Measurements from ENCODE around the gene PM20D1. TPM values are rescaled to one million over a fixed set of nuclear protein-coding genes. Genes with fewer than 3 reads are reported as not detected.

The PM20D1 gene
- total RNA-seq, 2 donors from 2014 or later = 0.17 TPM; not detected in 1

DNA sequence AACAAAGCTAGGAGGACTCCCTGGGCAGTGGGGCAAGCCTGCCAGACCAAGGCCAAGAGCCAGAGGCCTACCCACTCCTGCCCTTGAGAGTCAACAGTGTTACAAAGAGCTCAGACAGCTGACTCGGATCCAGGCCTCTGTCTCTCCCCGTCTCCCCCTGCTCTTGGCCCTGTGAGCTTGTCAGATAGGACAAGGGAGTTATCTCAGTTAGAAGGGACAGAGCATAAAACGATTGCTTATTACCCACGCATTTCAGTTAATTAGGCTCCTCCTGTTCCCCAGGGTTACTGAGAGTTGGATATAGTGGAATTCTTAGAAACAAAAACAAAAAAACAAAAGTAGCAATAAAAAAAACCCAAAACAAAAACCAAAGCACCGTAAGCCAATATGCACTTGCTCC, 38.3 kb downstream of the PM20D1 start:
- intact Hi-C loops (cut with DNase I, micrococcal nuclease) = no loop called here
- no peak for ATAC-seq
- DNase-seq = no peak

DNA sequence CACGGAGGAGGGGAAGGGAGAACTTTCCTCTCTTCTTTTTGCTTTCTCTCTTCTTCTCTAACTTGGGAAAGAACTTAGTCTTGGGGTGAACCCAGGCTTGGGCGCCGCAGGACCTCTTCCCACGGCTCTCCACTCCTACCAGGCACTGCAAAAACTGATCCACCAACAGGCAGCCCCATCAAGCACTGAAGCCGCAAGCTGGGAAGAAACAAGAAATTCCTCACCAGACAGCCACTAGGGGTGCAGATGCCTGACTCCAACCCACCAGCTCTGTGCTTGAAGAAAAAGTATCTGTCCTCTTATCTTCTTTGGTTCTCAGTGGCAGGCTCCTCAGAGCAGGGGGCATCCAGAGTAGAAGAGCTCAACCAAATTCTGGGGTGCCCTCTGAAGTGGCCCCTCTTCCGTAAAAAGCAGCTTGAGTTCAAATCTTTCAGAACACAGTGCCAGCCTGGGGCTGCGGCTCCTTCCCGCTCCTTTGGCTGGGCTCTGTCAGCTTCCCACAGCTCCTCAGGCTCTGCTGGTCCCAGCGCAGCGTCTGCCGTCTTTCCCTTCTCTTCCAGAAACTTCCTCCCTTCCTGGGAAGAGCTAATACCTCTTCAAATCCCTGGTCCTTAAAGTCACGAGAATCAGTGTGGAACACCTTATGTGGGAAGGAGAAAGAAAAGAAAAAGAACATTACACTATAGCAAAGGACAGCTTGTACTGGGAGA, 39.3 kb downstream of the PM20D1 start:
- intact Hi-C loops (cut with DNase I, micrococcal nuclease) = no loop called here
- ATAC-seq (no peak), DNase-seq (no peak)

DNA sequence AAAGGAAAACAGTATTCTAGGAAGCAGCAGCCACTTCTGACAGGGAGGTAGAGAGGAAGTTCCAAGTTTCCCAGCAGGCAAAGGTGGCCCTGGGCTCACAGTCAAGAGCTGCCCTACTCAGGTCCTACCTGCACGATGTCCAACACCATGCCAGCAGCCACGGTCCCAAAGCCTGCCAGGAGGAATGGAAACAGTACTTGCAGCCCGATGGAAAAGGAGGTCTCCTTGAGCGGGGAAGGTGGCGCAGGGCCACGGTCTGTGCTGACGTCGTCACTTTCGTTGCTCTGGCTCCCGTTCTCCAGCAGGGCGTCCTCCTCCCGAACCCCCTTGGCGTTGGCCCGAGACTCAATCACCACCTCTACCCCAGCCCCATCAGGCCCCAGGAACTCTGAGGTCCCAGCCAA, 40.0 kb downstream of the PM20D1 start:
- DNase-seq (no peak), ATAC-seq (no peak)
- intact Hi-C loops (cut with DNase I, micrococcal nuclease) = no loop called here

DNA sequence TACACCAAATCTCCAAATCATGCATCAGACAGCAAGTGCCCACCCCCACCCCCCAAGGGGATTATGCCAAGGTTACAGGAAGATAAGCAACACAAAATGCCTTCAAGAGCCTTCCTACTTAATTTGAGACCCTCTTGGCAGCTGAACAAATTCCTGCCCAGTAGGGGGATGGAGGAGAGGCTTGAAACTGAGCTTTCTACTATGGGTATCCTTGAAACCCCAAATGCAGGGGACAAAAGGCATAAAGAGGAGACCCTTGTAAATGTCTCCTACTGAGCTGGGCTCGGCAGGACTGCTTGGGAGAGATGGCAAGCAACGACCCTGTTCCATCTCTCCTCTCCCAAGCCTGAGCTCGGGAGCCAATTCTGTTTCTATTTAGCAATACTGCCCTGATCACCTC, 40.5 kb downstream of the PM20D1 start:
- no peak for DNase-seq
- ATAC-seq = no peak
- intact Hi-C loops (cut with DNase I, micrococcal nuclease) = no loop called here

DNA sequence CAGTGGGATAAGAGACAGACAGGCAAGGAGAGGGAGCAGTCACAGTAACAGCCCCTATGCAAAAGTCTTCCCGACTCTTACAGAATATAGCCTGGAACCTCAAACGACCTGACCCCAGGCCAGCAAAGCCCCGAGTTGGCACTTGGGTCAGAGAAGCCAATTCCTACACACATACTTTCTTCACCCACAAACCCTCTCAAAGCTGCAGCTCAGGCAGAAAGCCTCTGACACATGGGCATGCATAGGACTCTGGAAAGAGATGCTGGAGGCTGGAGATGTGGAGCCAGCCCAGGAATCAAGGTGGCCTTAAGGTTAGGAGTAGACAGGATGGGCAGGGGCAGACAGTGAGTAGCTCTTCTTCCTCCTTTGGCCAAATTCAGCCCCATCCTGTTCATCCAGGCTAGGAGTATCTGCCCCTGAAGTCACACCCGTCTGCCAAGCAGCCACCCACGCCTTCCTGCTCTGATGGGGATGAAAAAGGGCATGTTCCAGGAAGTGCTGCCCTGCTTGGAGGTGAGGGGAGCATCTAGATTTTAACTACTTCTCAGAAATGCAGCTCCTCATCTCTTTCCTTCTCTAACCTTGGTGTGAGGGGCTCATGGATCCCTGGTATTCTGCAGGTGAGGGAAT, 44.7 kb downstream of the PM20D1 start:
- ATAC-seq = no peak
- intact Hi-C loops (cut with DNase I, micrococcal nuclease) = no loop called here

DNA sequence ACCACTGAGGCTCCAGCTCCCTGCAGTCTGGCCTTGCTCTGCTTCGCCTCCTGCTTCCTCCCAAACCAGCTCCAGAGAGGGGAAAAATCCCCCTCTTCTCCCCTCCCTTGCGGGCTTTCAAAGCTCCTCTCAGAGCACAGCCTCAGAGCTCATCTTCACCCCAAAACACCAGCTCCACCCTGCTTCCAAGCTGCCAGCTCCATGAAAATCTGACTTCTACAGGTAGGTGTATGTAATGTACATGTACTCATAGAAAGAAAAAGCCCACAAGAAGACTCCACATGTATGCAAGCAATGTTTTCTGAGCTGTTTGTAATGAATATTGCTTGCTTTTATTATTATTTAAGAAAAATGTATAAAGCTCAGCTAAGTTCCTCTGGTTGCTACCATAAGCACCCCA, 45.3 kb downstream of the PM20D1 start:
- DNase-seq = no peak
- no peak for ATAC-seq
- intact Hi-C loops (cut with DNase I, micrococcal nuclease) = no loop called here

More for the DNA sequence above, 44.7 kb downstream of the PM20D1 start:
- DNase-seq = no peak

DNA sequence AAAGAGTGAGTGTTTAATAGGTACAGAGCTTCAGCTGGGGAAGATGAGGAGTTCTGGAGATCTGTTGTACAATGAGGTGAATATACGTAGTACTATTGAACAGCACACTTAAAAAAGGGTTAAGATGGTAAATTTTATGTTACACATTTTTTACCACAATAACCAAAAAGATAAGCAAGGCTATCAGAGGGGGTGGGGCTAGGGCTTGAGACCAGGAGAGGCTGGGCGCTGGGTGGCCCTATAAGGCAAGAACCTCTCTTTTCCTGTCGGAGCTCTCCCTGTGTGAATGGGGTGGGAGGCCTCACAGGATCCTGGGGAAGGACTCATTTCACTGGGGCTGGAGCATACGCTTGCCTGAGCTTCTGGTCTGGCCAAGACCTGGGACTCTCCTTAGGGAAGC, 45.9 kb downstream of the PM20D1 start:
- DNase-seq = no peak
- intact Hi-C loops (cut with DNase I, micrococcal nuclease) = no loop called here
- ATAC-seq = no peak

DNA sequence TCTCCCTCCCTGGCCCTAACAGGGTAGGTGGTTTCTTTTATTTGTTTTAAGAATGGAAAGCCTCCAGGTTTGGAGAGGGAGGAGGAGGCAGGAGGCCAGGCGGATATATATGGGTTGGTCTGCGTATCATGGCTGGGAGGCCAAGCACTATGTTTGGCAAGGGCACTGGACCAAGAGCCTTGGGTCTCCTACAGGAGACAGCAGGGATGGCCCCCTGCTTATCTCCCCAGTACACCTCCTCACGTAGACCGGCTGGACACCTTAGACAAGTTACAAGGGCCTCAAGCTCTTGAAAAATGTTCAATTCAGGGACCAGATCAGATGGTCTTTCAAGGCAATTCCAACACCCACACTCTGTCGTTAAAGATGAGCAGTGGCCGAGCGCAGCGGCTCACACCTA, 47.9 kb downstream of the PM20D1 start:
- intact Hi-C loops (cut with DNase I, micrococcal nuclease) = no loop called here
- no peak for DNase-seq
- ATAC-seq = no peak

DNA sequence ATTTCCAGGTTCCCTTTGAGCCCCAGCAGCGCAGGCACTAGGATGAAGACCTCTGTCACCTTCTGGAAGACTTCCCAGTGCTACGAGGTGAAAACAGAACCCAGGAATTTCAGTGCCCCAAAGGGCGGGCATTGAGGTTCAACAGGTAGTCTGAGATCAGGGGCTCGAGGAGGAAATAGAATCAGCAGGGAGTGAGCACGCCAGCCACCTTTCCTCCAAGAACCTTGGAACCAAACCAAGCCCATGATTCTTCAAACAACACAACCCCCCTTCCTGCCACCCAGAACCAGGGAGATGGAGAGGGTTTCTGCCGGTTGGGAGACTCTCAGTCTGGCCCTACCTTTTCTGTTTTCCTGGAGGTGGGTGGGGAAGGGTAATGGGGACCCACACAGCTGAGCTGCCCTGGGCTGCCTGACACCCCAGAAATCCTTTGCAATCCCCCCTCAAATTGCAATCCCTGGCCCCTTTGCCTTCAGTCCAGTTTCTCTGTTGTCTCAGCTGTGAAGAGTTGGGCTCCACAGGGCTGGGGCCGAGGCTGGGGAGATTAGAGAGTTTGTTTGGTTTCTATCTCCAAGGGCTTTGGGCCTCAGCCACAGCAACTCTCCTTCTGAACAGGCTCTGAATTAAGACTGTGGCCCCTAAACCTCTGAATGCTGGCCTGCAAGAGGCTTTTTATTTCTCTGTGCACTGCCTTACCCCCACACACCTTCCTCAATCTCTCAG, 48.8 kb downstream of the PM20D1 start:
- no peak for ATAC-seq
- no peak for DNase-seq
- intact Hi-C loops (cut with DNase I, micrococcal nuclease) = no loop called here

DNA sequence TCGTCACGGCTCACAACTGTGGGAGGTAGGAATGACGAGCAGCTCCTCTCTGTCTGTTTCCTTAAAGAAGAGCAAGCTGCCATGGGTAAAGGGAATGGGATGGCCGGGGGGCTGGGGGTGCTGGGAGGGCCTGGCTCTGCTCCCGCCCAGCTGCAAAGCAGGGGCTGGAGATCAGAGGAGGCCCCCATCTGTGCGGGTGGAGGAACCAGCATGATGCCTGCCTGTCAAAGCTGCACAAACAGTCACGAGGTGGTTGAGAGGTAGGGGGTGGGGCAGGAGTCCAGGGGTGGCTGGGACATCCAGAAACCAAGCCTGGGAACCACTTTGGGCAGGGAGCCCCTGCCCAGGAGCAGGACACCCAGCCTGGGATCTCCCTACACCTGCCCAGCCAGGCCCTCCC, 49.5 kb downstream of the PM20D1 start:
- DNase-seq (no peak), ATAC-seq (no peak)
- intact Hi-C loops (cut with DNase I, micrococcal nuclease) = no loop called here

DNA sequence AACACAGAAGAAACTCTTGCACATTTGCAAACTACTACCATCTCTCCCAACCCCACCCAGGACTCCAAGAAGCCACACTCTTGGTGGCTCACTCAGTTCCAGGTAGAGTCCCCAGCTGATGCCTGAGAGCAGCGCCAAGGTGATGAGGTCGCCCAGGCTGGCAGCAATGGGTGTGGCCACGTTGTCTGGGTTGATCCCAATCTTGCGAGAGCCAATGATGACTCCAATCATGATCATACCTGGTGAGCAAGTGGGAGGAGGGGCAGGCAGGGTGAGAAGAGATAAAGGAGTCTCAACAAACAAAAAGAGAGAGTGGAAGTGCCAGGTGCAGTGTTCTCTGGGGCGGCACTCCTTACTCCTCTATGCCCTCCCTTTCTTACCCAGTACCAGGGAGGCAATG, 51.4 kb downstream of the PM20D1 start:
- peak; percentile 51 for ATAC-seq
- intact Hi-C loops (cut with DNase I, micrococcal nuclease) = loop anchor here in 1 of 2 donors (5.0 to 10.0 kb wide), 2 partner anchors 174 to 306 kb away; no protein-coding TSS in a partner anchor
- no peak for DNase-seq

DNA sequence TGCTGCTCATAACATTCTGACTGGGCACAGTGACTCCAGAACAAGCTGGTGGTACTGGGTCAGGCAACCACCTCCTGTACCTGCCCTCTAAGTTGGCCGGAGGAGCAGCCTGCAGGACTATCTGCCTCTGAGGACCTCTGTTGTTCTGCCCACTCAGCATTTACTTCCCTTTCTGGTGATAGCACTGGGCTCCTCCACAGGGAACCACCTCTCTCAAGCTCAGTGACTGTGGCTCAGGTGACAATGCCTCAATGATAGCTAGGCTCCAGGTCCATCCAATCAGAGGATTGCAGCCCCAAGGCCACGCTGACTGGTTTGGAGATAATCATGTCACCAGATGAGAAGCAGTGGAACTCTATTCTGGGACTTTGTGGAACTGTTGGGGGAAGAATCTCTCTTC, 52.8 kb downstream of the PM20D1 start:
- intact Hi-C loops (cut with DNase I, micrococcal nuclease) = loop anchor here in 1 of 2 donors (5.0 to 10.0 kb wide), 2 partner anchors 175 to 308 kb away; no protein-coding TSS in a partner anchor
- ATAC-seq (no peak), DNase-seq (no peak)

DNA sequence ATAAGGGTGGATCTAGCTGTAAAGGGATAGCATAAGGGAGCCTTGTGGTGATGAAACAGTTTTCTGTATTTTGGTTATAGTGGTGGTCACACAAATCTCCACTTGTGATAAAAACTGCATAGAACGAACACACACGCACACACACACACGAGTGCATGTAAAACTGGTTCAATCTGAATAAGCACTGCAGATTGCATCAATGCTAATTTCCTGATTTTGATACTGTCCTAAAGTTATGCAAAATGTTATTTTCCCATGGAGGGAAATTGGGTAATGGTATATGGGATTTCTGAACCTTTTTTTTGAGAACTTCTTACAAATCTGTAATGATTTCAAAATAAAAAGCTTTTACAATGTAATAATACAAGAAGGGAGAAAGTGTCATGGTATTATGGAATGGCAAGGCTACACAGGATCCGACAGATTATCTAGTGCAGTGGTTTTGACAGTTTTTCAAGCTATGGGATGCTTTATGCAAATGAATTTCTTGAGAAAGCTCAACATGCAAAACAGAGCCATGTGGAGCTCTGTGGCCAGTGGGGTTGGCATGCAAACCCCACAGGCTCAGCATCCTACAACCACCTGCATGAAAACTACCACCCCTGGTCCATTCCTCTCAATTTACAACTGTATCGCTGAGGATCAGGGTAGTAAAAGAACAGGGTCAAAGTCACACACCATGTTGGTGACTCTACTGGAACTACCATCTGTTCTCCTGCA, 55.8 kb downstream of the PM20D1 start:
- ATAC-seq = no peak
- intact Hi-C loops (cut with DNase I, micrococcal nuclease) = loop anchor here (5.0 to 10.0 kb wide), 3 partner anchors 113 to 311 kb away; no protein-coding TSS in a partner anchor

DNA sequence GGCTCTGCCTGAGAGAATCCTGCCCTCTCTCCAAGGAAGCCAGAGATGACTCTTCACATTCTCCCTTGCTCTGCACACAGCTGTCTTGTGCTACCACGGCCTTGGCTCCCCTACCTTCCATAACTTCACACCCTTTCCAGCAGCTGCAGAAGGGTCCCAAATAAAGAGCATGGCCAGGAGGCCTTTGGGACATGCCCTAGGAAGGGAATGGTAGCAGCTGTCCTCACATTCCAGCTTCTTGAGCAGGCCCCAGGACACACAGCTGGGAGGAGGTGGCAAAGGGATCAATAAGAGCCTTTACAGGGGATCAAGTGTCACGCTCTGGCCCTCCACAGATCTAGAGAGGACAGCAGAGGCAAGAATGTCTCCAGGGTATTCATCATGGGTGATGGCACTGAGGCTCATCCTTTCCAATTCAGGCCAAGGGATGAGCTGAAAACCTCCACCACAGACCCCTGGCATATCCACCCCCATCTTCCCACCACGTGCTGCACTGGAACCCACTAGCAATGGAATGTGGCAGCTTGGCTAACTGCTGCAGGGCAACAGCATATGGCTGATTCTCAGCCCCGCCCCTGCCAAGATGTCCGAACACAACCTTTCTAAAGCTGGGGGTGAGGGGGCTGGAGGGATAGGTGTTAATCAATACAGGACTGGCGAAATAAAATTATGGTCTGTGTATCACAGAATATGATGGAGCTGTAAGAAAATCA, 56.8 kb downstream of the PM20D1 start:
- no peak for DNase-seq
- no peak for ATAC-seq
- intact Hi-C loops (cut with DNase I, micrococcal nuclease) = loop anchor here (5.0 to 10.0 kb wide), 3 partner anchors 114 to 312 kb away; no protein-coding TSS in a partner anchor

More for the DNA sequence above, 55.8 kb downstream of the PM20D1 start:
- DNase-seq = no peak

DNA sequence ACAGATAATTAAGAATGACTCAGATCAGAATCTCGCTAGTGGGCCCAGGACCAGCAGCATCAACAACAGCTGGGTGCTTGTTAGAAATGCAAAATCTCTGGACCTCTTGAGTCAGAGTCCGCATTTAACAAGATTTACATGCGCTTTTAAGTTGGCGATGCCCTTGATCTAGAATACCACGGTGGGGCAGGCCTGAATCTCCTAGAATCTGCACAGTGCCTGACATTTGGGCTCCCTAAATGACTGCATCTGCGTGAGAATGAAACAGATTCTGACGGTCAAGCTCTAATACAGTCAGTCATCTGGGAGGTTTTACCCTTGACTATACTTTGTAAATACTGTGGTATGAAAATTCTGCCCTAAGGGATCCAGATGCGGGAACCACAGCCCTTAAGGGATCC, 57.5 kb downstream of the PM20D1 start:
- intact Hi-C loops (cut with DNase I, micrococcal nuclease) = loop anchor here (5.0 to 10.0 kb wide), 3 partner anchors 115 to 312 kb away; no protein-coding TSS in a partner anchor
- no peak for DNase-seq
- ATAC-seq = no peak

DNA sequence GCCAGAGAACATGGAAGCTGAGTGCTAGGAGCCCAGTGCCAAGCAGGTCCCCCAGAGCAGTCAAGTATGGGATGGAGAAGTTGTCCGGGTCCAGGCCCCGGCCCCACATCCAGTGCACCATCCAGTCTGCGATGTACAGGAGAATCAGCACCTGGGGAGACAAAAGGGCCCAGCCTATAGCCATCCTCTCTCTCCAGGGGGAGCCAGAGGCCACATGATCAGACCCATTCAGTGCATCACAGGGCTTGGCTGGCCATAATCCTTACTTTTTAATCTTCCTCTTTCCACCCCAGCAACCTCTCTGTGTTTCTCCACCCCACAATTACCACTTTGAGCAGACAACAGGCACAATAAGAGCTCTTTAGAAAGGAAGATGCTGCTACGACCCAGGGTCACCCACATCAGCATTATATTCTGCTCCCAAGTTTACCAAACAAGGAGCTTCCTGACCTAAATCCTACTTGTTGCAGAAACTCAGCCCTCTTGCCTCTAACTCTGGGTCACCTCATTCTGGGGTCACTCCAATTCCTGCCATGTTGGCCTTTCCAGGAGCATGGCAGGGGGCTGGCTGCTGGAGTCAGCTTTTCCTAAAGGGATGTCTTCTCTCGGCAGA, 58.3 kb downstream of the PM20D1 start:
- intact Hi-C loops (cut with DNase I, micrococcal nuclease) = loop anchor here (5.0 to 10.0 kb wide), 3 partner anchors 116 to 313 kb away; no protein-coding TSS in a partner anchor
- ATAC-seq (peak; percentile 92), DNase-seq (peak; percentile 45 to 76)

DNA sequence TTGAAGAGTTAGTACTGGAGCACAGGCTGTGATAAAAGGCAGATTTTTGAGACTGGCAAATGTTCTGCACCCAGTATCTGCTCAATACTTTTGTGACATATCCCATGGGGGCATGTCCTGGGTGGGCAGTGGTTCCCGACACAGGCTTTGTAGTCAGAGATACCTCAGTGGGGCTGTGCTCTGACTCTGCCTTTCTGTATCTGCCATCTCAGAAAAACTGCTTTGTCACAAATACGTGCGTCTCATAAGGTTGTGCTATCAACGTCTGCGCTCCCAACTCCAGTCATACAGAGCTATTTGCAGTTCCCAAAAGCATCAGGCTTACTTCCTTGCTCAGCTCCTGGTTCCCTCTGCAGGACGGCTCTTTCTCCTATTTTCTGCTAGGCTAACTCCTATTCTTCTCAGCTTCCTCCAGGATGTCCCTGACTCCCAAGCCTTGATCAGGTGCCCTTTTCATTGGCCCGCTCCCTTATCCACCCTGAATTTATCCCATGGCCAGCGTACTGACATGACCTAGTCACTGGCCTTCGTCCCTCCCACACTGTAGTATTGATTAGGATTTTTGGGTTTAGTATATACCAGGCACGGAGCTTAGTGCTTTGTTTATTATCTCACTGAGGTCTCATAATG, 62.5 kb downstream of the PM20D1 start:
- no peak for ATAC-seq
- intact Hi-C loops (cut with DNase I, micrococcal nuclease) = no loop called here
- no peak for DNase-seq

DNA sequence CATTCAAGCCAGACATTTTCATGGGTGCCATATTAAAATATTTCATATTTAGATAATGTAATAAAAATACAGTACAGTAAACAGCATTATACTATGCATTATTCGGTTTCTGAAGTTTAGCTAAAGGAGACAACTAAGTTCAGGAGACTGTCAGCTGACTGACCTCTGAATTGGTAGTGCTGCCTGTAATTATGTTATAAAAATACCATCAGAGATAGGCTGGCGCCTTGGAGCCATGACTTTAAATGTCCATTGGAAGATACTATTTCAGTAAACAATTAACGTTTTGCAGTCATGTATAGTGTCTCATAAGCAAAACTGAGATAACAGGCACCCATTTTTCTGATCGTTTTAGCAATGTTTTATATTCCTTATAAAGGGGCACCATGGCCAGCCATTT, 63.3 kb downstream of the PM20D1 start:
- intact Hi-C loops (cut with DNase I, micrococcal nuclease) = no loop called here
- DNase-seq = no peak
- peak; percentile 84 for ATAC-seq
